Gastrocnemius medialis (tissue), 4 donors: ENCODE data around the gene TMC8.

Experiments used
- POLR2A ChIP-seq, 2 donors: fragments of 450-650 bp; IDR thresholded peaks; one replicate each; pipeline ENCODE4 v1.6.1; 2017; ENCODE audit warnings: antibody characterized with exemption in 2 of 2, mild to moderate bottlenecking in 2 of 2, moderate library complexity in 2 of 2
- TF ChIP-seq, protein P1 (sequence below), 5 experiments: fragments of 450-650 bp in 3 of 5; fragments of 200-600 bp in 2 of 5; sonication (generic) in 2 of 5; IDR thresholded peaks in 4 of 5; conservative IDR thresholded peaks in 1 of 5; 1 replicate in 4 of 5; 2 replicates in 1 of 5; pipeline ENCODE4 v1.5.1; 2016 to 2019; ENCODE audit warnings: antibody characterized with exemption in 5 of 5, mild to moderate bottlenecking in 3 of 5, moderate library complexity in 3 of 5

DNA sequence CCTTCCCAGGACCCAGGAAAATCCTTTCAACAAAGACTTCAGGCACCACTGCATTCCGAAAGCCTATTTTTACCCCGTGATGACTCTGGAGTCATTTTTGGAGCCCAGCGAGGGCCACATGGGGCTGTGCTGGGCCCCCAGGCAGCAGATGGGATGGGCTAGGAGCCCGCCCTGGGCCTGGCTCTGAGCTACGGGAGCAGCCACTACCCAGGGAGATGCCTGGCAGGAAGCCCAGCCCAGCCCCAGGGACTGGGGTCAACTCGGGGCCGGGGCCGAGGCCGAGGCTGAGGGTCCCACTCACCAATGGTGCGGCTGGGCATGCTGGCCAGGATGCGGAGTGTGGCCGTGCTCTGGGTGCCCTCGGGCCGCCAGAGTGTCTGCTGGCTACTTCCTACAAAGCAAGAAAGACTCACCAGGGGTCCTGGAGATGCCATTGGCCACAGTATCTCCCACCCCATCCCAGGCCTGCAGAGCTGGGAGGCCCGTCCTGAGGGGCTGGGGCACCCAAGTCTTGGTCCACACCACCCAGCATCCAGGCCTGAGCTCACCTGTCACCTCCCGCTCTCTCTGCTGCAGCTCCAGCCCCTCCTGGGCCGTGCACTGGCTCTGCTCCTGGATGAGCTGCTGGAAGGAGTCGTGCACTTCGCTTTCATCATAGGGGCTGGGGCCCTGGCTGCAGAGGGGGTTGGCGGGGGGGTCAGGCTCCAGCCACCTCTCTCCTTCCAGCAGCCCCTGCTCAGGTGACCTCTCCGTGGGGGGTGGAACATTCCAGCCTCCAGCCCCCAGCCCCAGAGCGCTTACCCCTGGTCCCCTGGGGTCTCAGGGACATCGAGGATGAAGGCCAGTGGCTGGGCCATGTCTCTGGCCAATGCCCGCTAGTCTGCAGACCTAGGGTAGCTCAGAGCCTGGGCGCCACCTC is 4.3 kb upstream of the TMC8 start:
- no peak for TF ChIP-seq POLR2A (IDR thresholded peaks at IDR 0.05)
- TF ChIP-seq, protein P1, sequence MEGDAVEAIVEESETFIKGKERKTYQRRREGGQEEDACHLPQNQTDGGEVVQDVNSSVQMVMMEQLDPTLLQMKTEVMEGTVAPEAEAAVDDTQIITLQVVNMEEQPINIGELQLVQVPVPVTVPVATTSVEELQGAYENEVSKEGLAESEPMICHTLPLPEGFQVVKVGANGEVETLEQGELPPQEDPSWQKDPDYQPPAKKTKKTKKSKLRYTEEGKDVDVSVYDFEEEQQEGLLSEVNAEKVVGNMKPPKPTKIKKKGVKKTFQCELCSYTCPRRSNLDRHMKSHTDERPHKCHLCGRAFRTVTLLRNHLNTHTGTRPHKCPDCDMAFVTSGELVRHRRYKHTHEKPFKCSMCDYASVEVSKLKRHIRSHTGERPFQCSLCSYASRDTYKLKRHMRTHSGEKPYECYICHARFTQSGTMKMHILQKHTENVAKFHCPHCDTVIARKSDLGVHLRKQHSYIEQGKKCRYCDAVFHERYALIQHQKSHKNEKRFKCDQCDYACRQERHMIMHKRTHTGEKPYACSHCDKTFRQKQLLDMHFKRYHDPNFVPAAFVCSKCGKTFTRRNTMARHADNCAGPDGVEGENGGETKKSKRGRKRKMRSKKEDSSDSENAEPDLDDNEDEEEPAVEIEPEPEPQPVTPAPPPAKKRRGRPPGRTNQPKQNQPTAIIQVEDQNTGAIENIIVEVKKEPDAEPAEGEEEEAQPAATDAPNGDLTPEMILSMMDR (IDR thresholded peaks at IDR 0.05 in 4 of 5, conservative IDR thresholded peaks at IDR 0.05 in 1 of 5): no peak
